Loucy (cell line): ENCODE measurements around the gene KRT79.

Experiments
- H2AFZ ChIP-seq: fragments of 200-600 bp; sonication (generic); 2 replicates; pipeline ENCODE4 v1.6.0; 2016; ENCODE audit warnings: antibody characterized with exemption, mild to moderate bottlenecking, low read length, moderate library complexity
- H3F3A ChIP-seq: fragments of 200-600 bp; 2 replicates; pipeline ENCODE4 v1.6.0; 2016; ENCODE audit warnings: antibody characterized with exemption, low read depth, mild to moderate bottlenecking
- H3K27me3 ChIP-seq: fragments of 200-600 bp; sonication (generic); 2 replicates; pipeline ENCODE4 v1.6.1; 2014; ENCODE audit warnings: low read length, mild to moderate bottlenecking; ENCODE audit not compliant: insufficient read depth, poor library complexity, severe bottlenecking
- H3K36me3 ChIP-seq: fragments of 200-600 bp; sonication (generic); 2 replicates; pipeline ENCODE4 v1.6.1; 2016; ENCODE audit warnings: low read length; ENCODE audit not compliant: insufficient read depth
- H3K4me1 ChIP-seq: fragments of 200-600 bp; sonication (generic); 2 replicates; pipeline ENCODE4 v1.5.1; 2014; ENCODE audit warnings: low read length, mild to moderate bottlenecking; ENCODE audit not compliant: insufficient read depth, poor library complexity, severe bottlenecking
- H3K4me2 ChIP-seq: fragments of 200-600 bp; sonication (generic); 2 replicates; pipeline ENCODE4 v1.6.0; 2014; ENCODE audit warnings: antibody characterized with exemption, low read length, low read depth, mild to moderate bottlenecking; ENCODE audit not compliant: poor library complexity, severe bottlenecking
- H3K4me3 ChIP-seq: fragments of 200-600 bp; sonication (generic); 2 replicates; pipeline ENCODE4 v1.5.1; 2014; ENCODE audit warnings: low read length, mild to moderate bottlenecking, mixed read lengths; ENCODE audit not compliant: poor library complexity, severe bottlenecking
- H3K79me2 ChIP-seq: fragments of 200-600 bp; sonication (generic); 2 replicates; pipeline ENCODE4 v1.6.1; 2014; ENCODE audit warnings: low read length; ENCODE audit not compliant: insufficient read depth
- H3K9ac ChIP-seq: fragments of 200-600 bp; sonication (generic); 2 replicates; pipeline ENCODE4 v1.6.0; 2014; ENCODE audit warnings: mild to moderate bottlenecking, low read depth, low read length, moderate library complexity; ENCODE audit not compliant: poor library complexity, severe bottlenecking
- H3K9me2 ChIP-seq: fragments of 200-600 bp; sonication (generic); replicated peaks from 2 replicates; pipeline ENCODE4 v1.6.1; 2016; ENCODE audit warnings: low read depth, low read length, mixed read lengths
- H3K9me3 ChIP-seq: fragments of 200-600 bp; sonication (generic); 2 replicates; pipeline ENCODE4 v1.6.1; 2014; ENCODE audit warnings: mild to moderate bottlenecking, antibody characterized with exemption, low read length, low read depth; ENCODE audit not compliant: insufficient read depth
- H4K20me1 ChIP-seq: fragments of 200-600 bp; sonication (generic); 2 replicates; pipeline ENCODE4 v1.6.0; 2014; ENCODE audit warnings: antibody characterized with exemption, low read length, mild to moderate bottlenecking; ENCODE audit not compliant: insufficient read depth, poor library complexity, severe bottlenecking
- CTCF ChIP-seq: fragments of 200-600 bp; sonication (generic); conservative IDR thresholded peaks from 2 replicates; pipeline ENCODE4 v1.5.1; 2014; ENCODE audit warnings: mild to moderate bottlenecking, antibody characterized with exemption, low read length
- EZH2phosphoT487 ChIP-seq: fragments of 200-600 bp; IDR thresholded peaks from 2 replicates; pipeline ENCODE4 v1.6.1; 2018; ENCODE audit warnings: antibody characterized with exemption, mild to moderate bottlenecking, moderate library complexity, borderline replicate concordance

Gene KRT79

DNA sequence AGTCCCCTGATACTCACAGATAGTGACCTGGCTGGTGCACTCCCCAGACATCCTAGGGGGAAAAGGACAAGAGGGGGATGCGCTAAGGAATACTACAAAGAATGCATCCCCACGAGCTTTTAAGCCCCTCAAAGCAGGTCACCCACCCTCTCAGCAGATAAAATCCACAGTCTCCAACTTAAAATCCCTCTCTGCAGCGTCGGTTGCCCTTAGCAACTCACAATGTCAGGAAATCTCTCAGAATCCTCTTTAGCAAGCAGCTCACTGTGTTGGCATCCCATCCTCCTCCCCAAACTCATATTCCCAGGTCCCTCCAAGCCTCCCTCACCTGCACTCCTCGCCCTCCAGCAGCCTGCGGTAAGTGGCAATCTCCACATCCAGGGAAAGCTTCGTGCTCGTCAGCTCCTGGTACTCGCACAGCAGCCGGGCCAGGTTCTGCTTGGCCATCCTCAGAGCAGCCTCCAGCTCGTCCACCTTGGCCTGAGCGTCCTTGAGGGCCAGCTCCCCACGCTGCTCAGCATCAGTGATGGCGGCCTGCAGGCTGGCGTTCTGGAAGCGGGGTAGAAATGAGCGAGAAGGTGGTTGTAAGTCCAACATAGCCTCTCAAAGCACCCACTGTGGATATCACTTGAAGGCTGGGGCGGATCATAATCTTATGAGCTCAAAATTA, 5.5 kb upstream of the KRT79 start:
- H3K79me2 ChIP-seq: no peaks in the 10 kb centered on the region
- no peaks in the 10 kb centered on the region for H3K9me2 ChIP-seq
- H3K9me3 ChIP-seq: no peaks in the 10 kb centered on the region
- no peak overlapping the region for H2AFZ ChIP-seq
- H3K4me1 ChIP-seq: peaks cover 16% of the 10 kb centered on the region
- H3K4me2 ChIP-seq: no peak overlapping the region
- no peak overlapping the region for H3K4me3 ChIP-seq
- no peak for TF ChIP-seq EZH2phosphoT487
- H3F3A ChIP-seq: no peaks in the 10 kb centered on the region
- H4K20me1 ChIP-seq: no peaks in the 10 kb centered on the region
- no peaks in the 10 kb centered on the region for H3K36me3 ChIP-seq
- no peak overlapping the region for H3K9ac ChIP-seq
- H3K27me3 ChIP-seq: no peaks in the 10 kb centered on the region

GRCh38 chr12:52838609-52839435, 4.7 kb upstream of the KRT79 start:
- no peak for TF ChIP-seq EZH2phosphoT487
- TF ChIP-seq CTCF: no peak
- Histone ChIP-seq H3K9me2 (no peaks in the 10 kb centered on the region), H4K20me1 (no peaks in the 10 kb centered on the region), H3K4me3 (no peak overlapping the region), H3K4me2 (no peak overlapping the region), H3K9ac (no peak overlapping the region), H3K4me1 (peaks cover 16% of the 10 kb centered on the region), H3K27me3 (no peaks in the 10 kb centered on the region), H3F3A (no peaks in the 10 kb centered on the region), H3K36me3 (no peaks in the 10 kb centered on the region), H3K9me3 (no peaks in the 10 kb centered on the region), H3K79me2 (no peaks in the 10 kb centered on the region), H2AFZ (no peak overlapping the region)

DNA sequence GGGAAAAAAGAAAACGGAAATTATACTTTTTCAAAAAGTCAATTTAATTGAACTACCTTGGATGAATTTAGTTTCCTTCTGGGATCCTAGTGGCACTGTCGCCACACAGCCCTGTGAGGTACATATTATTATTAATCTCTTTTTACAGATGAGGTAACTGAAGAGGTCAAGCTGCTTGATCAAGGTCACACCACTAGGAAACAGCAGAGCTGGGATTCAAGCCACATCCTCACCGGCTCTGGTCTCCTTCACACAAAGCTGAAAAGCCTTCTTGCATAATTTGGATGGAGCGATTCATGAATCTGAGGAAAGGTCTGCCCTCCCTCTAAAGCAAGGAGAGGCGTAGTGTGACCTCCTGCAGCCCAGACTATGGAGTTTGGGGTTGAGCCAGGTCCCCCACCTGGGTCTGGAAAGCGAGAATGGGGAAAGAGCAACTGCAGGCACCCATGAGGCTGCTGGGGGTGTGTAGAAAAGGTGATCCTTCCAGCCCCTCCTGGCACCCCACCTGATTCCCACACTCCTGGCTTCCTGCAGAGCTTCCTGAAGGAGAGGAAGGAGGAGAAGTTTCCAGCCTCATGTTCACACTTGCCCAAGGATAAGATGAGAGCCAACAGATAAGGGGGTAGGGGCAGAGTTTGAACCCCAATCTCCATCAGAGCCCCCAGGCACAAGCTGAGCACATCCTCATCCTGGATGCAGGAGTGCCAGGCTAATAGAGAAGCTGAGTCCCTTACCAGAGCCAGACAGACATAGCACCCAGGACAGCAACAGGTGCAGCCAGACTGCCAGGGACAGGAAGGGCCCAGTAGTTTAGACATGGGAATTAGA, 3.9 kb upstream of the KRT79 start:
- no peaks in the 10 kb centered on the region for H3K9me3 ChIP-seq
- no peak overlapping the region for H2AFZ ChIP-seq
- H3K4me2 ChIP-seq: no peak overlapping the region
- H3K27me3 ChIP-seq: no peaks in the 10 kb centered on the region
- no peaks in the 10 kb centered on the region for H3F3A ChIP-seq
- no peak overlapping the region for H3K4me3 ChIP-seq
- no peaks in the 10 kb centered on the region for H3K79me2 ChIP-seq
- H3K36me3 ChIP-seq: no peaks in the 10 kb centered on the region
- no peak overlapping the region for H3K9ac ChIP-seq
- H3K9me2 ChIP-seq: no peaks in the 10 kb centered on the region
- H4K20me1 ChIP-seq: no peaks in the 10 kb centered on the region
- peaks cover 16% of the 10 kb centered on the region for H3K4me1 ChIP-seq
- no peak for TF ChIP-seq CTCF
- TF ChIP-seq EZH2phosphoT487: no peak
